HS-27A (cell line): ENCODE data around the gene MAP7.
"Not testable (repeated sequence)": the region's sequence is repeated elsewhere in the genome, so short reads cannot be mapped to it uniquely, and the experiment has no call there.

Source experiments
- DNase-seq: peaks from one replicate; pipeline ENCODE4 v3.0.0-alpha.2; 2012; ENCODE audit warnings: low read depth, missing footprints

Gene MAP7

GRCh38 chr6:136415351-136416007 is 134.7 kb downstream of the MAP7 start:
- no peak for DNase-seq

- no peak for DNase-seq
These were observed 137.8 kb downstream of the MAP7 start for GRCh38 chr6:136412410-136412809.

- no peak for DNase-seq
These were observed 138.5 kb downstream of the MAP7 start for GRCh38 chr6:136411453-136412354.

GRCh38 chr6:136411025-136411325 is 139.2 kb downstream of the MAP7 start:
- no peak for DNase-seq

GRCh38 chr6:136410201-136411024 is 139.8 kb downstream of the MAP7 start:
- DNase-seq, result no peak

- no peak for DNase-seq
These were observed 140.6 kb downstream of the MAP7 start for GRCh38 chr6:136409597-136409996.

DNA sequence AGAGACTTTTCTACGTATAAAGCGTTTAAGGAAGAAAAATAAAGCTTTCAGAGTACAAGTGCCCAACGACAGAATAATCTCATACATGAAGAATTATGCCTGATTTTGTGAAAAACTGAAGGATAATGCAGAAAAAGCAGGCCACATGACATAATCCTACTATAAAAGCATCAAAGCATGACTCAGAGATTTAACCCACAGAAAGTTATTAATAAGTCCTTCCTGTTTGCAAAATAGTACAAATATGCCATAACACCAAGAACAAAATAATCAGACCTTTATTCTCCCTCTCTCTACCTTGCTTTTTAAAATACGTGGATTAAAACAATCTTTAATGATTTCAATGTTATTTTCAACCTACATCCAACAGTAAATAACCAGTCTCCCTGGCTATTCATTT is 142.0 kb downstream of the MAP7 start:
- no peak for DNase-seq

- DNase-seq, result no peak
These were observed 144.7 kb downstream of the MAP7 start for GRCh38 chr6:136405420-136406029.

DNA sequence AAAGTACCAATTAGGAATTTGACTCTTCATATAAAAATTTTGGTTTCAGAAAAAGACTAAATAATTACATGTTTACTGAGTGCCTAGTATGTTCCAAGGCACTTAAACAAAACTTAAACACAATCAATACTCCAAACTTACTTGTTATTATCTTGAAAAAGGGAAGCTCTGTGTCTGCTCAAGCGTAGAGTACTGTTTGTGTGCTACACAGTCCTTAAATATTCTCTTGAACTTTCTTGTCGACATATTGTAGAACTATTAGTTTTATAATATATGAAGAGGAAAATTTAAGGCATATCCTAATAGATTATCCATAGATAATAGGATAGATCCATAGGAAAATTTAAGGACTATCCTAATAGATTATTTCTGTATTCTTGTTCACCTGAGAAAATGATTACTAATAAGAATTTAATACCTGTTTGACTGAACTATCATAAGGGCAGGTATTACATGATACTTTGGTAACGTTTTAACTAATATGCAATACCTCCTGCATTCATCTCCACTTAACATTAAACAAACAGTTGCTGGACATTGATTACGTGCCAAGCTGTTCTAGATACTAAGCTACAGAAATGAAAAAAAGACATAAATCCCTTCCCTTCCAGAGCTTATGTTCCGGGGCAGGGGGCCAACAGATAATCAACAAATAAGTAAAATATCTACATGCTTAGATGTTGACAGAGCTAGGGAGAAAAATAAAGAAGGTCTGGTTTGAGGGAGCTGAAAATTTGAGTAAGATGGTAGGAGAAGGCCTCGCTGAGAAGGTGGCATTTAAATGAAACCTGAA is 145.4 kb downstream of the MAP7 start:
- no peak for DNase-seq

- no peak for DNase-seq
These were observed 146.2 kb downstream of the MAP7 start for GRCh38 chr6:136404007-136404406.

DNA sequence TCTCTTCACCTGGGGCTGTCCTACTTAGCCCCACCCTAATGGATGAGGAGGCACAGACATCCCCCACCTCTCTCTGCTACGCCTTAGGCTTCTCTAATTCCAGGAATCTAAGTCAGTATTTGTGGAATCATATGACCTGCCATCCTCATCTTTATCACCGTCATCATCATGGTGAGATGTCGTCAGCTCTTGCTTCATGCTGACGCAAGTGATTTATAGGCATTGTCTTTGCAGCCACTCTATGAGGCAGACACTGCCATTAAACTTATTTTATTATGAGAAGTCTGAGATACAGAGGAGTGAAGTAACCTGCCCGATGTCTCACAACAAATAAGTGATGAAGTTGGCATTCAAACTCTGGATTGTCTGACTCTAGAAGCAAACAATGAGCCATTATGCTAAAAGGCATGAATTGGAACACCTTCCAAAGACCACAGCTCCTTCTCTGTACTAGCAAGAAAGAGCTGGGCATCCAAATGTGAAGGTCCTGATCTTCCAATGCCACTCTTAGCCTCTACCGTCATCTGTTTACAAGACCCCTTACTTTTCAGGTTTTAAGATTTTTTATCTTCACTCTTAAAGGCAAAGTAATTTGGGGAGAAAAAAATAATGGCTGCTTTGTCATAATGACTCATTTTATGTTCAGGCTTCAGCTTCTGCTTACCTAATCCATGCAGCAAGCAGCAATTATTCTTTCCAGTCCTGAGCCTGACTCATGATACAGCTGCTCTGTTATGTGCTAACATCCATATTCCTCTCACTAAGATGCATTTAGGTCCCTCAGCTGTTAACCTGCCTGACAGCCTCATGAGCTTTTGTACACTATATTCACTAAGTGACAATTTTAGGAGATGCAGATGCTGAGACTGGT is 146.9 kb downstream of the MAP7 start:
- DNase-seq, result peak; percentile 34

DNA sequence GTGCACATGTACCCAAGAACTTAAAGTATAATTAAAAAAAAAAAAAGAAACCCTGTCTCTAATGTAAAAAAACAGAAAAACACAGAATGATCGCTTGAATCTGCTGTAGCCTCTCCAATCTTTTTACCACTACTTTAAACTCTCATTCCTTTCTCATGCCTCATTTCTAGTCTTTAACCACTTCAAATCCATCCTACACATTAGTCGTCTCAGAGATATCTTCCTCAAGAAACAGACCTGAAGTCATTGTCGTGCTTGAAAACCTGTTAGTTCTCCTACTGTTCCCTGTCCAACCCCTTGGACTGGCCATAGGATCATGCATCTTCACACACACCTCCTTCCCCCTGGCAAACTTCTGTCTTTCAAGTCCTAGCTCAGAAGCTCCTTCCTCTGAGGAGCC is 148.5 kb downstream of the MAP7 start:
- no peak for DNase-seq

- DNase-seq, result not testable (repeated sequence)
These were observed 149.0 kb downstream of the MAP7 start for GRCh38 chr6:136401236-136401635.

GRCh38 chr6:136398453-136398852 is 151.8 kb downstream of the MAP7 start:
- no peak for DNase-seq

GRCh38 chr6:136396908-136397307 is 153.3 kb downstream of the MAP7 start:
- DNase-seq, result no peak

DNA sequence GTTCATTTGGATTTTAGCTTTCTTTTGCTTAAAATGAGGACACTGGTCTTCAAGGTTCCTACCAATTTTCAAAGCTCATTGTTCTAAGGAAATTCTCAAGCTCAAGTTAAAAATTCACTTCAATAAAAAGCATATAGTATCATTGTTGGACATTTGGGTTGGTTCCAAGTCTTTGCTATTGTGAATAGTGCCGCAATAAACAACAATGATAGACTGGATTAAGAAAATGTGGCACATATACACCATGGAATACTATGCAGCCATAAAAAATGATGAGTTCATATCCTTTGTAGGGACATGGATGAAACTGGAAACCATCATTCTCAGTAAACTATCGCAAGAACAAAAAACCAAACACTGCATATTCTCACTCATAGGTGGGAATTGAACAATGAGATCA is 159.3 kb downstream of the MAP7 start:
- not testable (repeated sequence) for DNase-seq

DNA sequence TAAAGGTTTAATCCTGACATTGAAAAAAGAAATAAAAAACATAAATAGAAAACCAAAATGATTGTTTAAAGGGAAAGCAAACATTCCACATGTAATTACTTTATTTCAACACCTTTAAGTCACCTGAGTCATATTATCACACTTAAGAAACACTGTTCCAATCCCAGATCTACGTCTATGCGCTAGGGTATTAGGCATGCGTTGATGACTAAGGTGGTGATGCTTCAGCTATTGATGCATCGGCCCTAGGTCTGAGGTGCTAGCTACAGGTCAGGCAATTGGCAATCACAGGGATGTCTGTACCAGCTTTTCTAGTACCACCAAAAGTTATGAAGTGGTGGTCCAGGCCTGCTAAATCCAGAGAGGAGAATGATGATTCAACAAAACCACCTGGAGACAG is 162.9 kb downstream of the MAP7 start:
- no peak for DNase-seq

DNA sequence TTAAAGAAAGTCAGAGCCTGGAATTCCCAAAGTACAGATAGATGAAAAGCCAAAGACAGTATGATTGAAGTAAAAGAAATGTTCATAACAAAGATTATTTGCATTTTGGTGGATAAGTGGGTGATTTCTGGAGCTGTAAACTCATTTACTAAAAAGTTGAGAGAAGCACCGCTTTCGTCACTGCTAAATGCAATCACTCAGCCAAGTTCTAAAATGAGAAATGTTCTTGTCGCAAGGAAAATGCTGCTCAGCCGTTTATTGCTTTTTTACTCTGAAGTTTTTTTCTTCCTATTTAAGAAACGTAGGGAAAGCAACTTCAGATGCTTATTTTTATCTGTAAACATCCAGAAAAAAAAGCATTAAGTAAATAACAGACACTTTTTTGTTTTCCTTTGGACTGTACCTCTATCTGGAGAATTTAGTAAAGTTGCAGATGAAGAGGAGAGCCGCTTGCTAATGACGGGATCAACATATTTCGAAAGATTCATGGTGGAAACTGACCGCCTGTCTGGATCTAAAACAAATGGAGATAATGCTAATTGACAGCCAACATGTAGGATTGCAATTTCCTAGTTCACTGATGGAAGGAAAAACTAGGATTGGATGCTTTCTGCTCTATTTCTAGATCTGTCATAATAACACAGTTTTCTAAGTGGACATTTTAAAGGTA is 166.8 kb downstream of the MAP7 start:
- DNase-seq, result no peak

DNA sequence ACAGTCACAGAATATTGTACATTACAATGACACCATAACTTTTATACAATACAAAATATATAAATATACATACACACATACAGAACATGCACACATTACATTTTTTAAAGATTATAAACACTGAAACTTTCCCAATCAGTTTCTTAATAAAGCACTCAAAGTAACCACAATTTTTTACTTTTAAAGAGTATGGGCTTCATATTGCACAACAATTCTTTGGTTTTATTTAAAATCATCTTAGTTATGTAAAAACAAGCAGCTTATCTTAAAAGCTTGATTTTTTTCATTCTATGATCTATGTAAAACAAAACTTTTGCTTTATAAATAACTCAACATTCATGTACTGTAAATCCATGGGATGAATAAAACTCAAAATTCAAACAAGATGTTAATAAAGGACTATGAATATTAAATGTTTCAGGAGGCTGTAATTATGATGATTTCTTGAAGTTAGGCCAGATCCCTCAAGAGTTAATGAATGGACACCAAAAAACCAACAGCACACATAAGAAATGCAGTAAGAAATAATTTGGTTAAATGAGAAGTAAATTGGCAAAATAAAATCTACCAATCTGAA is 167.5 kb downstream of the MAP7 start:
- no peak for DNase-seq

DNA sequence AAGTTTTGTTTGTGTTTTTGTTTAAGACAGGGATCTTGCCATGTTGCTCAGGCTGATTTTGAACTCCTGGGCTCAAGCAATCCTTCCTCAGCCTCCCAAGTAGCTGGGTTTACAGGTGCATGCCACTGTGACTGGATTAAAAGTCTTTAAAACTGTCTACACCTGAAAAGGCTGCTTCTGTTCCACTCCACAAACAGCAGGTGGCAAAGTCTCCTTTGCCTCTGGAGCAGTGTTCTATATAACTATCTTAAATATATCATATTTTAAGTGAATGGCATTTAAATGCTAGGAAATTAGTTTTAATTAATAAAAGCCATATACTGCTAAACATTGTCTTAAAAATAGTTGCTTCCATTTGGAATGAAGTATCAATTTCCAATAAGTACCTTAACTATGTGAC is 171.3 kb downstream of the MAP7 start:
- no peak for DNase-seq
